NCI-H2171 treated with DMSO at 0.1 percent for 48 hours (cell line): ENCODE results near the gene CFDP1.

Source experiments
- DNase-seq: peaks from one replicate; lab custom pipeline; 2025; lab: John Stamatoyannopoulos, UW

The CFDP1 gene

GRCh38 chr16:75372236-75372856 lies 61.0 kb downstream of the CFDP1 start:
- DNase-seq = no peak

- no peak for DNase-seq
These were observed 62.1 kb downstream of the CFDP1 start for GRCh38 chr16:75371171-75371570.

DNA sequence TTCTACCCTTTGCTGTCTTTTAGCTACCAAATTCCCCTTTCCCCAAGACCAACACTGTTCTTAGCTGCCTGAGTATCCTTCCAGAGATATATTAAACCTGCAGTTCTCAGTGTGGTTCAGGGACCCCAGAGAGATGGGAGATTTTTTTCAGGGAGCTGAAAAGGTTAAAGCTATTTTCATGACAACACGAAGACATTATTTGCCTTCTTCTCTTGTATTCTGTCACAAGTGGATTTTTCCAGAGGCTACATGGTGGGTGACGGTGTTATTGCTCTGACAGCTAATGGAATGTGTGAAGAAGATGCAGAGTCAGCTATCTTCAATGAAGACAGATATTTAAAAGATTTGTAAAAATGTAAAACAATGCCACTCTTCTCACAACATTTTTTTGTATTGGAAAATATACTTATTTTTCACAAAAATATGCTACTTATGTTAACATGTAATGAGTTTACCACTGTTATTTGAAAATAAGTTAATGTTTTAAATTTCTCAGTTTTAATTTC lies 69.0 kb downstream of the CFDP1 start:
- no peak for DNase-seq

DNA sequence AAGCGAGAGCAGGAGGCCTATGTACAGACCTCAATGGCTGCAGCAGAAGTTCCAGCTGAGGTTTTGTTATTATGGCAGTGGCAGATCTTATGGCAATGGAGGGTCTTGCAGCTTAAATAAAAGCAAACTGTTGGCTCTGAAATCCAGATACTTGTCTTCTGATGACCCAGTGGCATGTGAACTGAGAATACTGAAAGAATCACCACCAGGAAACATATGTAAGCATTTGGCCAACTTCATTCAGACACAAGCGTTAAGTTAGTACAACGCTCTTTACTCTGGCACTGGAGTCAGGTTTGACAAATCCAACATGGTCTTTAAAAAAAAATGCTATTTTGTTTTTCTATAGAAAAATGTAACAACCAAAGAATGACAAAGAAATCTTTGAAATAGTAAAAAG lies 70.5 kb downstream of the CFDP1 start:
- DNase-seq = no peak

DNA sequence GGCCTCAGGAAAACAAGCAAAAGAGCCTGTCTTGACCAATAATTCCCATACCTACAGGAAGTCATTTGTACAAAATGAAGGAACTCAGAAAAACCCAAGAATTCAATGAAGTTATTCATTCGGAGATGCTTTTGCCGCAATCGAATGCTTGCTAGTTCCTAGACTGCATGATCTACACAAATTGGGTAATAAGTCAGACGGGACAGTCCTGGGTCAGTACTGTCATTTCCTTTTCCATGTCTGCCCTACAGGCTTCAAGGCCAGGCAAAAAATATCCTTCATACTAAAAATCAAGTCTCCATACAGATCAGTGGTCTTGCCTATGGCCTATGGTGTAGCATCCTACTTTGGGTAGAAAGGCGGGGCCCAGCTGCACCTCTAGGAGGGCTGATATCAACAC lies 71.4 kb downstream of the CFDP1 start:
- no peak for DNase-seq

DNA sequence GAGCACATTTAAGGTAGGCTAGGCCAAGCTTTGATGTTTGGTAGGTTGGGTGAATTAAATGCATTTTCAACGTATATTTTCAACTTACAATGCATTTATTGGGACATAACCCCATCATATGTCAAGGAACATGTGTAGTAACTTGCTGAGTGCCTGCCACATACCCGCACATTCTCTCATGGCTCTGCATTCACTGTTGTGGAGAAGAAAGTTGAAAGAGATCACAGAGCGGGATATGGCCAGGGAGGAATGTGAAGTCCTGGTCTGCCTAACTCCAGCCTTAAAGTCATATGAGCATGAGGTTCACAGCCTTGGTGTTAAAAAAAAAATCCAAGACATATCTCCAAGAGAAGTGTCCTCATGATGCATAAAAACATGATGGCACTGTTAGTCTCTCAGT lies 79.1 kb downstream of the CFDP1 start:
- no peak for DNase-seq

DNA sequence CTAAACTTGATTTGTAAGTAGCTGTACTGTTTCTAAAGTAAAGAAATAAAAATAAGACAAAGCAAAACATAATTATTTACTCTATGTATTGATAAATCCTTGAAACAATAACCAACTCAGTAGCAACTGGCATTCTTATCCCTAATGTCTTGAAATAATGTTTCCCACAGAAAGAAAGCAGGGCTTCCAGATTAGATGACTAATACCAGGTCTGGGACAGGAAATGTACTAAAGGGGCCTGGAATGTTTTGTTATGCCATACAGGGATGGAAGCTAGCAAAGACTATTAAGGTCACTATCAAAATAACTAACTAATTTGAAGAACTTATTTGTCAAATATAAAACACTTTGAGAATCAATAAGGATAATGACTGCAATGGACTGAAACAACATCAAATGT lies 82.1 kb downstream of the CFDP1 start:
- no peak for DNase-seq

GRCh38 chr16:75345711-75346110 lies 87.6 kb downstream of the CFDP1 start:
- DNase-seq = no peak

GRCh38 chr16:75343941-75344340 lies 89.4 kb downstream of the CFDP1 start:
- DNase-seq = no peak

DNA sequence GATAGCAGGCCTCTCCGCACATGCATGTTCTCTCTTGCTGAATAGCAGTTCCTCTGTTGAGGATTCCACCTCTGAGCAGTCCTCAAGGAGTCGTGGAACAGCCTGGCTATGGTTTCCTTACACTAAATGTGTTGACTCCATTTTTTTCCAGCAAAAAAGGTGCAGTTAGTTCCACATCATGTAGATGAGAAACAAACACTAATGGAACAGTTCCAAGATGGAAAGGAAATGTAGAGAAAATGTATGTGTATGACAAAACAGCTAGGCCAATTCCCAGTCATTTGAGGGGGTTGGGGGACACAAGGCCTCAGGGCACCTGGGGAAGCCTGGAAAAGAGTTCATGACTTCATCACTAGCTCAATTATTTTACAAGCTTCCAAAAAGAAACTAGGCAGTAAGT lies 90.0 kb downstream of the CFDP1 start:
- DNase-seq = no peak

DNA sequence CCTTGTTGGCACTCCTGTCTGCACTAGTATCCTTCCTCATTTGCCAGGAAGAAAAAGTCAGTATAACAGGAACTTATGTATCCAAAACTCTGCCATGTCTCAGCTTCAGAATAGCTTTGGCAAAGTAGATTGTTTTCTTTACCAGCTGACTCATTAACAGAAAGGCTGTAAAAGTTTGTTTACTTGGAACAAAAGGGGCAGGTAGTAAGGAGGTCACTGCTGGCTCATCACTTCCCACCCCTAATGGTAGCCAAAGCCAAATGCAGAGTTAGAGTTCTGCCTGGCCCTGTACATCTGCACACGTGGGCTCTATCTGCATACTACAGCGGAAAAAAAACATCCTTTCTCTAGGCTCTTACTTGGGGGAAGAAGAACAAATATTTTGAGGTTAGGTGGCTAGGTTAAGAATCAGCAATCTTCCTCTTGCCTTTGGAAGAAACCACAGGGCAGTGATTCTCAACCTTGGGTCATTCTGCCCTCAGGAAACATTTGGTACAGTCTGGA lies 90.9 kb downstream of the CFDP1 start:
- no peak for DNase-seq

DNA sequence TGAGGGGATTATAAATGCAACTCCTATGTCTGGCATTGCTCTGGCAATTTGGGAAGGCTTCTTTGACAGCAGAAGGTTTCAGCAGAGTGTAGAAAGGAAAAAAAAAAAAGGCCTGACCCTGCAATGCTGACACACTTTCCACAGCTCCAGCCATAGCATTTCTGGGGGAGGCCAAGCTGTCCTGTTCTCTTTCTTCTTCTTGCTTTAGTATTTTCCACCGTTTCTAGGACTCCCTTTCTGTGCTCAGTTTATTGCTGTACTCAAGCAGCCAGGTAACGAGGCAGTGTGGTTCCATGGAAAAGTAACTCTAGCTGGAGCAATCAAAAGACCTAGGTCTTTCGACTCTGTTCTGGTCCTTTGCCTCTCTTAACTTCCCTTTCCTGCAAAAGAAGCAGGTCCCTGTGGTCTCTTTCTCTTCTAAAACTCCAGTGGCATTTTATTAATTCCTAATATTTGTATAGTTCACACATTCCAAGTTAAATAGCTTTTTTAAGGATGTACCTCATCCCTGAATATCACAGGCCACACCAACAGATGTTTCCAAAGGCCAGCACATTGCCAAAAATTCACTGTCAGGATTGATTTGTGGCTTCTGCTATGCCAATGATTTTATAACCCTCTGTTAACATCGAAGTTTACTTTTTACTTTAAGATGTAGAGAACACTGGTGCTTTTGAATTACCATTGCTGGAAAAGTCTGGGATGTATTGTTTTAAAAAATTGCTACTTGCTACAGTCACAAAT lies 91.6 kb downstream of the CFDP1 start:
- DNase-seq = no peak

DNA sequence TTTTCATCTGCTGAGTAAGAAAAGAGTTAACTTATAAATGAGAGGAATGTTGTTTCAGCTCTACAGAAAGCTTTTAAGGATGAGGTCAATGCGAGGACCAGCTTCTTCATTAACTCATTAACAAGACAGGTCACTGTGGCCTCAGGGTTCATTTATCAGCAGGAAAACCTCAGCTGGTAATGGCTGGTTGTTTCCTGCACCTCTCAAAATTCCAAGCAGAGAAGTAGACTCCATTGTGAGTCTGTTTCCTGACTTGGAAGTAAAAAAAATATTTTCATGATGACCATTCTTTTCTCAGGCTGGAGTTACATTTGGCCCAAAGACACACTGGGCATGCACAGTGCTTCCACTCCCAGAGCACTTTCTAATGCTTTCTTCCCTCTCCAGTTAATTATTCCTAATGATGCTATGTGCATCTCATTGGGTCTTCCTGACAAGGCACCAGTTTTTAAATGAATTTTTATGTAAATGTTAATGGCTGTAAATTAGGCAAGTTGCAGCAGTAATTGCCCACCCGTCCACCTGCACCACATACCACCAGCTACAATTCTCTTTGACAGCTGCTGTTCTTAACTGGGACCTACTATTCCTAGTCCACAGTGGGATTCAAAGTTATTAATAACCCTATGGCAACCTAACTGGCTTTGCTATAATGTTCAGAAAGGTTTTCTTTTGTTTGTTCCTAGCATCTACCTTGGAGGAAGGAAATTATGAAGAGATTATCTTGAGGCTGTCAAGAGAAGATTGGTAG lies 92.4 kb downstream of the CFDP1 start:
- no peak for DNase-seq

DNA sequence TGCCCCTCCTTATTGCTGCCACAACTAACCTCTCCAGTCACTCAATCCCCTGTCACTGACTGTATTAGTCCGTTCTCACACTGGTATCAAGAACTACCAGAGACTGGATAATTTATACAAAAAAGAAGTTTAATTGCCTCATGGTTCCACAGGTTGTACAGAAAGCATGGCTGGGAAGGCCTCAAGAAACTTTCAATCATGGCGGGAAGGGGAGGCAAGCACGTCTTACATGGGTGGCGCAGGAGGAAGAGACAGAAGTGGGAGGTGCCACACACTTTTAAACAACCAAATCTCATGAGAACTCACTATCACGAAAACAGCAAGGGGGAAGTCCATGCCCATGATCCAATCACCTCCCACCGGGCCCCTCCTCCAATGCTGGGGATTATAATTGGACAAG lies 95.9 kb downstream of the CFDP1 start:
- DNase-seq = no peak

- no peak for DNase-seq
These were observed 96.8 kb downstream of the CFDP1 start for GRCh38 chr16:75336521-75336920.

GRCh38 chr16:75333721-75334163 lies 99.6 kb downstream of the CFDP1 start:
- no peak for DNase-seq

GRCh38 chr16:75329943-75330342 lies 103.4 kb downstream of the CFDP1 start:
- no peak for DNase-seq

DNA sequence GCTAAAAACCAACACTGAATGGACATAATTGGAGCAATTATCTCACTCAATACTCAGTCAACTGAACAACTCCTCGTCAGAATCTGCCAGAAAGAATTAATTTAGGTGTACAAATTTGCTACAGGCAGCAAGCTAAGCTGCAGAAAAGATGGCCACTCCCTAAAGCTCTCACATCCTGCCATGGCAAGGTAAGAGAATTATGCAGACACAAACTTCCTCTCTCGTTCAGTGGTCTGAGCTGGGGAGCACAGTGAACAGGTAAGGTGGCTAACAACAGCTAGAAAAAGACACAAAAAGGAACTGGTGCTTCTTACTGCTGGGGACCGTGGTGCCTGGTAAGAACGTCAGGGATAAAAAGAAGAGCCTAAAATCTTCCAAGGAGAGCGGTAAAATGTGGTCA lies 107.0 kb downstream of the CFDP1 start:
- DNase-seq = no peak

- DNase-seq = peak; percentile 7
These were observed 109.4 kb downstream of the CFDP1 start for GRCh38 chr16:75323933-75324332.

DNA sequence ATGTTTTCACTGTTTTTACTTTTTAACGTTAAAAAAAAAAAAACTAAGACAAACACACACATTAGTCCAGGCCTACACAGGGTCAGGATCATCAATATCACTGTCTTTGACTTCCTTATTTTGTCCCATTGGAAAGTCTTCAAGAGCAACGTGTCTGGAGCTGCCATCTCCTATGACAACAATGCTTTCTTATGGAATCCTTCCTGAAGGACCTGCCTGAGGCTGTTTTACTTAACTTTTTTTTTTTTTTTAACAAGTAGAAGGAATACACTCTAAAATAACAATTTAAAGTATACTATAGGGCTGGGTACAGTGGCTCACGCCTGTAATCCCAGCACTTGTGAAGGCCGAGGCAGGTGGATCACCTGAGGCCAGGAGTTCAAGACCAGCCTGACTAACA lies 110.1 kb downstream of the CFDP1 start:
- DNase-seq = no peak

GRCh38 chr16:75322740-75323139 lies 110.6 kb downstream of the CFDP1 start:
- DNase-seq = no peak

DNA sequence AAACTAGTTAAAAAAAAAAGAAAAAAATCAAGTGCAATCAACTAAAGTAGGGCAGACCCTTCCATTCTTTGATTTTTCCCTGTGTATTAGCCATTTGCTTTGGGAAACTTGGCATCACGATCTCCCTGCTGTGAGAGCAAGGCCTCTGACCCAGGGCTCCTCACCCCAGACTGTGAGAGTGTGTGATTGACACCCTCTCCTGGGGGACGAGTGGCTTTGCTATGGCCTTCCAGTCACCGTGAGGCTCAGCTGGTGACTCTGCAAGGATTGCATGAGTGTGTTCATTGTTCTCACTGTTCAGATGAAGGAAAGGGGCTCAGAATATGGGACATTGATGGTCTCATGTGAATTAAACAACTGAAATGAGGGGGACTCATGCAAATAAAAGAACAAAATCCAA lies 112.9 kb downstream of the CFDP1 start:
- no peak for DNase-seq
